GM10248 (cell line): ENCODE measurements around the gene HSD17B7.

Experiments
- CTCF ChIA-PET: fragments of 300-600 bp; sonication (Branson Sonifier 250); formaldehyde crosslinking; extraction: SDS; loops from one replicate; lab custom pipeline; 2021; ENCODE audit warnings: antibody characterized with exemption; lab: Yijun Ruan, JAX
- POLR2A ChIA-PET: fragments of 350-650 bp; sonication (Branson Sonifier 250); formaldehyde crosslinking; extraction: SDS; loops from one replicate; lab custom pipeline; 2020; ENCODE audit warnings: antibody characterized with exemption; lab: Yijun Ruan, JAX
- DNase-seq: peaks from one replicate; pipeline ENCODE4 v3.0.0; 2012; ENCODE audit errors: extremely low spot score
- TF ChIP-seq, protein P1 (sequence below): IDR thresholded peaks from 2 replicates; pipeline ENCODE4 v1.5.1; 2012; ENCODE audit warnings: mild to moderate bottlenecking, low read depth; ENCODE audit errors: extremely low read depth, missing control alignments, control extremely low read depth

The HSD17B7 gene

DNA sequence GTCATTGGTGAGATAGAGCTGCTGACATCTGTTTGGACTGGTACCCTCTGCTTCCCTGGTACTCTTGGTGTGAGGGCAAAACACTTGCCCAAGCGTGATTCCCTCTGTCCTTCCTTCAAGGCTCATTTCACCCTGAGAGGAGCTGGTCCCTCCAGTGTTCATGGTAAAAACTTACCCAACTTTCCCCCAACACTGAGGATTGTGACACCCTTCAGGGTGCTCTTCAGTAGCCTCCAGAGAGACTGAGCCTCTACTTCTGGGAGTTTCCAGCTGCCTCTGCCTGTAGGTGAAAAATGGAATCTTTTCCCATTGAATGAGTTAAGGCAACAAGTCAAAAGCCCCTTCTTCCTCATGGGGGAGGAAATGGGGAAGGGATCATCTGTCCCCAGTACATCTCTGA is 60.8 kb downstream of the HSD17B7 start:
- DNase-seq, result no peak
- ChIA-PET POLR2A (no interaction called here), CTCF (no interaction called here)
- TF ChIP-seq, protein P1, sequence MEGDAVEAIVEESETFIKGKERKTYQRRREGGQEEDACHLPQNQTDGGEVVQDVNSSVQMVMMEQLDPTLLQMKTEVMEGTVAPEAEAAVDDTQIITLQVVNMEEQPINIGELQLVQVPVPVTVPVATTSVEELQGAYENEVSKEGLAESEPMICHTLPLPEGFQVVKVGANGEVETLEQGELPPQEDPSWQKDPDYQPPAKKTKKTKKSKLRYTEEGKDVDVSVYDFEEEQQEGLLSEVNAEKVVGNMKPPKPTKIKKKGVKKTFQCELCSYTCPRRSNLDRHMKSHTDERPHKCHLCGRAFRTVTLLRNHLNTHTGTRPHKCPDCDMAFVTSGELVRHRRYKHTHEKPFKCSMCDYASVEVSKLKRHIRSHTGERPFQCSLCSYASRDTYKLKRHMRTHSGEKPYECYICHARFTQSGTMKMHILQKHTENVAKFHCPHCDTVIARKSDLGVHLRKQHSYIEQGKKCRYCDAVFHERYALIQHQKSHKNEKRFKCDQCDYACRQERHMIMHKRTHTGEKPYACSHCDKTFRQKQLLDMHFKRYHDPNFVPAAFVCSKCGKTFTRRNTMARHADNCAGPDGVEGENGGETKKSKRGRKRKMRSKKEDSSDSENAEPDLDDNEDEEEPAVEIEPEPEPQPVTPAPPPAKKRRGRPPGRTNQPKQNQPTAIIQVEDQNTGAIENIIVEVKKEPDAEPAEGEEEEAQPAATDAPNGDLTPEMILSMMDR, result no peak

DNA sequence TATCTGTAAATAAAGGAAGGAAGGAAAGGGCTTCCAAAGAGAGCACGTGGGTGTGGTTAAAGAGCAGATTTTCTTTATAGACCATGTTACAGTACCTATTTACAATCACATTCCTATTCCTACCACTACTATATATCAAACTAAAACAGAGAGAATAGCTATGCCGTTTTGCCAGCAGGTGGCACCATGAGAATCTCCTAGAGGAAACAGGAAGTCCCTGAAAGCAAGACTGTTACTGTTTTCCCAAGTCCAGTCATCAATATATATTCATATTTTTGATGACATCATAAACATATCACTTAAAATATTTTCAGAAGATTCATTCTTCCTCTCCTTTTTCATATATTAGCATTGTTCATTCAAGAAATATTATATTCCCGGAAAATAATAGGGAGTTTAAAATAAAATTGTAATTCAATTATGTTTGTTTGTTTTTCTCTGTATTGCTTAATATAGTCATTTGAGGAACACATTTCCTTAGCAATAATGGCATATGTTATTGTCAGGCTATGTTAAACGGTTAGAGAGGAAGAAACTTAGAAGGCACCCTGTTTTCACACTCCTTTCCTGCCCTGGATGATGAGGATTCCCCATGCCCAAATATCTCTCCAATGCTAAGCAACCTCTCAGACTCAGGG is 63.9 kb downstream of the HSD17B7 start:
- DNase-seq, result peak; percentile 53
- ChIA-PET CTCF (interaction anchor here (0.8 to 2.8 kb wide), 20 partner anchors 8 to 518 kb away, joined by 3 to 34 read pairs (median 4); no protein-coding TSS in a partner anchor), POLR2A (interaction anchor here (0.7 kb wide), 1 partner anchor 12 kb away, joined by 4 read pairs; no protein-coding TSS in a partner anchor)
- TF ChIP-seq, protein P1, result peak; percentile 73

DNA sequence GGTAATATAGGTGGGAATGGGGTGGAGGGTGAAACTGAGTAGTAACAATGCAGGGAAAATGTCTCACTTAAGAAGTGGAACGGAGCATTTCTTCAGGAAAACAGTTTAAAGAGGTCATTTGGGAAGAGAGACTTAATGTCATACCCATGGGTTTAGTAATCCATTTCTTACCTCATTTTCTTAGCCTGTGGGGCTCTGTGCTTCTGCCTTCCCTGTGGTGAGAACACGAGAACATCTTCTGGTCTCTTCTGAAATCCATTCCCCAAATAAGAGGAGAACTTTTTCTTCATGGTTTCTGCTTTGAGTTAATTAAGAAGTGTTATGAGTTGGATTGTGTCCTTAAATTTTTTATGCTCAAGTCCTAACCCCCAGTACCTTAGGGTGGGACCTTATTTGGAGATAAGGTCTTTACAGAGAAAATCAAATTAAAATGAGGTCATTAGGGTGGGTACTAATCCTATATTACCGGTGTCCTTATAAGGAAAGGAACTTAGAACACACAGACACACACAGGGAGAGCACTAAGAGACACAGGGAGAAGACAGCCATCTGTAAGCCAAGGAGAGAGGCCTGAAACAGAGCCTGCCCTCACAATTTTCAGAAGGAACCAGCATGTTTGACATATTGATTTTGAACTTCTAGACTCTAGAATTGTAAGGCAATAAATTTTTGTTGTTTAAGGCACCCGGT is 65.1 kb downstream of the HSD17B7 start:
- no peak for DNase-seq
- POLR2A ChIA-PET, result no interaction called here
- CTCF ChIA-PET, result interaction anchor here (2.8 to 3.8 kb wide), 2 partner anchors 8 to 459 kb away, joined by 34 to 46 read pairs; no protein-coding TSS in a partner anchor
- TF ChIP-seq, protein P1, result no peak

DNA sequence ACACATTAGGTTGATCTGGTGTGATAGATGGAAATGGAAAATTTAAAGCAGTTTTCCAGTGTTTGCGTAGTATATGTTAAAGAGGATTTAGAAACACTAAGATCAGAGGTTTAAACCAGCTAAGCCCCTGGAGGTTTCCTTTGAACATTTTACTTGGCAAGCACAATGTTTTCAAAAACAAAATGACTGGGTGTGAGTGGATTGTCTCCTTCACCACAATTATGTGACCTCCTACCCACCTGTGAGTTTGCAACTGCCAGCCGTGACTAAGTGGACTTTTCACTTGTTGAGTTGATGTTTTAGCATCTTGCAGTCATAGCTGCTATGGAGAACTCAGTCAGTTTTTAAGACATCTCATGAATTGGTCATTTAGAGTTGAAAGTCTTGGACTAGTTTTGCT is 65.8 kb downstream of the HSD17B7 start:
- ChIA-PET POLR2A (no interaction called here), CTCF (interaction anchor here (1.5 to 3.8 kb wide), 3 partner anchors 9 to 32 kb away, joined by 5 to 46 read pairs (median 5); no protein-coding TSS in a partner anchor)
- no peak for DNase-seq
- TF ChIP-seq, protein P1, result no peak

DNA sequence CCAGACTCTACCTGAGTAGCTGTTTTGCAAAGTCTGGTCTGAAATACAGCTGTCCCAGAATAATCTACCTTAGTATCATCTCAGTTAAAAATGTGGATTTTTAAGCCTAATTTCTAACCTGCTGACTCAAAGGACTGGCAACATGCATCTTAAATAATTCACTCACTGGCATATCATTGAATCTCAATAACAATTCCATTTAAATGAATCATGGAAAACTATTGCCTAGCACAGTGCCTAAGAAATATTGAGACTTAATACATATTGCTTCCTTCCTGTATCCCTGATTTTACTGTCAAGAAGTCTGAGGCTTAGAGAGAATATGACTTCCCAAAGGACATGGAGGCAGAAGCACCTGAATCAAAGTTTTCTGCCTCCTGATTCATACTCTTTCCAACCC is 67.3 kb downstream of the HSD17B7 start:
- CTCF ChIA-PET, result interaction anchor here (1.3 to 3.8 kb wide), 5 partner anchors 11 to 31 kb away, joined by 4 to 46 read pairs (median 5); no protein-coding TSS in a partner anchor
- TF ChIP-seq, protein P1, result no peak
- POLR2A ChIA-PET, result no interaction called here
- DNase-seq, result no peak

DNA sequence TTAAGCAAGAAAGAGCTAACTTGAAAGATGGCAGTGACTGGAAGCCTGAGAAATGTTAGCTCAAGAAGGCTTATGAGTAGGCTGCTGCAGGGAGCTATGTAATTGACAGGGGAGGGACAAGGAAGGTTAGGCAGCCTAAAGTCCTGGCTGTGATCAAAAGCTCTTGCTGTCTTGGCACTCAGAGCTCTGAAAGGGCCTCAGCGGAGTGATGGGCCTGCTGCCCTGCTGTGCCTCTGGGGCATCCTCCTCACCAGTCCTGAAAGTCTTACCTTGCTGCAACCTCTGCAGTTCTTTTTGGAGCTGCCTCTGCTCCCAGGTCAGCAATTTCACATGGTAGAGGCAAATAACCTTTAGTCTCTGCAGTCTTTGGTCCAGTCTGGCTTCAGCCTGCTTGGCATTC is 68.7 kb downstream of the HSD17B7 start:
- no peak for DNase-seq
- POLR2A ChIA-PET, result no interaction called here
- CTCF ChIA-PET, result interaction anchor here (1.0 to 3.8 kb wide), 3 partner anchors 12 to 456 kb away, joined by 3 to 46 read pairs (median 3); no protein-coding TSS in a partner anchor
- TF ChIP-seq, protein P1, result no peak
